HepG2 (cell line): ENCODE measurements around the gene AP5Z1. TPM values are rescaled to one million over a fixed set of nuclear protein-coding genes. Genes with fewer than 3 reads are reported as not detected.

Experiments
- ARID3A ChIP-seq: IDR thresholded peaks from 2 replicates; pipeline ENCODE4 v1.6.1; 2012; ENCODE audit warnings: low read depth, low read length, improper control_type of control experiment
- ATF5 ChIP-seq: sonication (generic); formaldehyde crosslinking; IDR thresholded peaks from 2 replicates; pipeline ENCODE4 v1.4.0; 2020; ENCODE audit warnings: mild to moderate bottlenecking, low read depth, missing genetic modification reagents
- ETV6 ChIP-seq: sonication (generic); formaldehyde crosslinking; conservative IDR thresholded peaks from 2 replicates; pipeline ENCODE4 v1.4.0; 2020; ENCODE audit warnings: missing genetic modification reagents
- FOXC1 ChIP-seq: sonication (generic); formaldehyde crosslinking; IDR thresholded peaks from 2 replicates; pipeline ENCODE4 v1.8.0; 2022; ENCODE audit warnings: mild to moderate bottlenecking, missing genetic modification reagents, borderline replicate concordance
- FOXO1 ChIP-seq: sonication (generic); formaldehyde crosslinking; IDR thresholded peaks from 2 replicates; pipeline ENCODE4 v1.4.0; 2020; ENCODE audit warnings: missing genetic modification reagents
- HNF4G ChIP-seq, 2 experiments: sonication (generic) in 1 of 2; formaldehyde crosslinking in 1 of 2; IDR thresholded peaks; 2 replicates each; pipeline versions ENCODE4 v1.4.0 to v1.6.1; 2011 to 2020; ENCODE audit warnings: borderline replicate concordance in 2 of 2, low read depth in 2 of 2, mild to moderate bottlenecking in 2 of 2, low read length in 1 of 2, missing genetic modification reagents in 1 of 2, moderate library complexity in 1 of 2
- KDM2A ChIP-seq: sonication (generic); formaldehyde crosslinking; IDR thresholded peaks from 2 replicates; pipeline ENCODE4 v1.4.0; 2020; ENCODE audit warnings: low read depth, missing genetic modification reagents, borderline replicate concordance
- POLR2A ChIP-seq, 2 experiments: IDR thresholded peaks; 2 replicates each; pipeline ENCODE4 v1.6.1; 2011; ENCODE audit warnings: low read depth in 2 of 2, low read length in 2 of 2, mild to moderate bottlenecking in 1 of 2, moderate library complexity in 1 of 2; ENCODE audit not compliant: insufficient read depth in 1 of 2
- TCF7 ChIP-seq: sonication (generic); IDR thresholded peaks from 2 replicates; pipeline ENCODE4 v1.6.1; 2016; ENCODE audit warnings: antibody characterized with exemption, low read depth
- TSC22D2 ChIP-seq: sonication (generic); formaldehyde crosslinking; IDR thresholded peaks from 2 replicates; pipeline ENCODE4 v1.5.1; 2020; ENCODE audit warnings: missing genetic modification reagents, mild to moderate bottlenecking, borderline replicate concordance
- ZNF496 ChIP-seq: sonication (generic); formaldehyde crosslinking; IDR thresholded peaks from 2 replicates; pipeline ENCODE4 v1.8.1; 2023; ENCODE audit warnings: mild to moderate bottlenecking, moderate library complexity, missing genetic modification reagents; ENCODE audit not compliant: insufficient replicate concordance
- ZNF512 ChIP-seq: sonication (generic); formaldehyde crosslinking; IDR thresholded peaks from 2 replicates; pipeline ENCODE4 v1.4.0; 2020; ENCODE audit warnings: mild to moderate bottlenecking, missing genetic modification reagents
- ZNF687 ChIP-seq: sonication (generic); formaldehyde crosslinking; IDR thresholded peaks from 2 replicates; pipeline ENCODE4 v1.5.1; 2020; ENCODE audit warnings: mild to moderate bottlenecking, missing genetic modification reagents, moderate library complexity
- polyA plus RNA-seq, 8 experiments: library from polyadenylated mRNA; depleted of rRNA in 3 of 8; stranded (reverse) in 7 of 8; unstranded in 1 of 8; fragments of >200 nt; fragmentation: Illumina TruSeq in 4 of 8; extraction: Trizol in 4 of 8; gene quantifications; 2 replicates each; pipeline versions ENCODE4 v1.2.1 to v1.2.3, GENCODE V29; 2011 to 2016; ENCODE audit warnings: low read depth in 4 of 8, missing spikeins in 1 of 8, mixed read lengths in 1 of 8; ENCODE audit not compliant: insufficient read depth in 1 of 8
- total RNA-seq, 5 experiments: library from RNA; depleted of rRNA; stranded (reverse); fragments of >200 nt; fragmentation: Illumina TruSeq; extraction: Trizol; gene quantifications; 2 replicates each; pipeline ENCODE4 v1.2.3, GENCODE V29; 2016; ENCODE audit warnings: low read depth in 1 of 5

Gene AP5Z1
- total and polyA plus RNA-seq, 2 of the 13 experiments (the other 11 are each of a cell fraction or from before 2014, with no cell fraction given) = 9.3 to 15.1 TPM

GRCh38 chr7:4744391-4745264 lies 30.8 kb upstream of the AP5Z1 start (continued):
- TF ChIP-seq ARID3A (0 out of 2 replicates have a peak, but pooled peaks have one; percentile 46), TCF7 (peak; percentile 37; the same call in 1 of the 2 replicates), FOXC1 (CRISPR knock-in tag) (no peak), KDM2A (CRISPR knock-in tag) (peak; percentile 55; the same call in 1 of the 2 replicates), ETV6 (CRISPR knock-in tag) (no peak), ZNF687 (CRISPR knock-in tag) (peak; percentile 82), ZNF496 (CRISPR knock-in tag) (no peak), FOXO1 (CRISPR knock-in tag) (peak; percentile 76), TSC22D2 (CRISPR knock-in tag) (peak; percentile 31; the same call in 1 of the 2 replicates), ZNF512 (CRISPR knock-in tag) (no peak), POLR2A (IDR thresholded peaks at IDR 0.05; ENCODE audit: insufficient read depth in 1 of 2, low read depth in 2 of 2, low read length in 2 of 2) (peak in 1 of 2 experiments; percentile 52; a peak in 2 of 4 replicates), HNF4G (IDR thresholded peaks at IDR 0.05; ENCODE audit: borderline replicate concordance, low read depth, low read length) (0 out of 2 replicates have a peak, but pooled peaks have one; percentile 3), HNF4G (CRISPR knock-in tag; IDR thresholded peaks at IDR 0.05; ENCODE audit: borderline replicate concordance, low read depth) (no peak), ATF5 (CRISPR knock-in tag) (no peak)
